Activated naive CD4-positive, alpha-beta T cell treated with anti-CD3 and anti-CD28 coated beads, Interleukin-2, amount 50 U/mL, for 24 hours (primary cell): ENCODE measurements around the gene SRPK2.

Experiments
- H3K27ac Mint-ChIP-seq: one replicate; pipeline ENCODE4 v1.8.0; 2021; ENCODE audit warnings: mild to moderate bottlenecking, mixed read lengths
- H3K27me3 Mint-ChIP-seq: one replicate; pipeline ENCODE4 v1.8.0; 2021; ENCODE audit warnings: mixed read lengths
- H3K36me3 Mint-ChIP-seq: one replicate; pipeline ENCODE4 v1.8.0; 2021; ENCODE audit warnings: mixed read lengths
- H3K4me1 Mint-ChIP-seq: one replicate; pipeline ENCODE4 v1.8.0; 2021; ENCODE audit warnings: mixed read lengths
- H3K4me3 Mint-ChIP-seq: one replicate; pipeline ENCODE4 v1.8.0; 2021; ENCODE audit warnings: mild to moderate bottlenecking, mixed read lengths
- H3K9me3 Mint-ChIP-seq: one replicate; pipeline ENCODE4 v1.8.0; 2021; ENCODE audit warnings: mixed read lengths

Gene SRPK2

GRCh38 chr7:105098863-105099515 is 289.7 kb downstream of the SRPK2 start:
- Mint-ChIP-seq H3K4me1 (peaks cover 48% of the 10 kb centered on the region), H3K4me3 (peak overlapping the region; percentile 31), H3K27ac (peak overlapping the region; percentile 82), H3K36me3 (peaks cover 17% of the 10 kb centered on the region), H3K27me3 (no peaks in the 10 kb centered on the region), H3K9me3 (no peaks in the 10 kb centered on the region)

- Mint-ChIP-seq H3K9me3 (no peaks in the 10 kb centered on the region), H3K27ac (peak overlapping the region; percentile 71), H3K36me3 (peaks cover 12% of the 10 kb centered on the region), H3K4me3 (no peak overlapping the region), H3K27me3 (no peaks in the 10 kb centered on the region), H3K4me1 (peaks cover 38% of the 10 kb centered on the region)
These were observed 291.1 kb downstream of the SRPK2 start for GRCh38 chr7:105097619-105098018.

GRCh38 chr7:105096306-105096705 is 292.4 kb downstream of the SRPK2 start:
- Mint-ChIP-seq H3K9me3 (no peaks in the 10 kb centered on the region), H3K4me1 (peaks cover 33% of the 10 kb centered on the region), H3K36me3 (peaks cover 12% of the 10 kb centered on the region), H3K27me3 (no peaks in the 10 kb centered on the region), H3K4me3 (no peak overlapping the region), H3K27ac (peak overlapping the region; percentile 35)

- Mint-ChIP-seq H3K36me3 (peaks cover 12% of the 10 kb centered on the region), H3K27me3 (no peaks in the 10 kb centered on the region), H3K9me3 (no peaks in the 10 kb centered on the region), H3K4me1 (peaks cover 22% of the 10 kb centered on the region), H3K4me3 (no peak overlapping the region), H3K27ac (peak overlapping the region; percentile 76)
These were observed 293.8 kb downstream of the SRPK2 start for GRCh38 chr7:105094966-105095365.

- H3K36me3 Mint-ChIP-seq: peaks cover 15% of the 10 kb centered on the region
- no peak overlapping the region for H3K4me3 Mint-ChIP-seq
- no peaks in the 10 kb centered on the region for H3K27me3 Mint-ChIP-seq
- peak overlapping the region; percentile 77 for H3K27ac Mint-ChIP-seq
- H3K9me3 Mint-ChIP-seq: no peaks in the 10 kb centered on the region
- H3K4me1 Mint-ChIP-seq: peaks cover 23% of the 10 kb centered on the region
These were observed 300.3 kb downstream of the SRPK2 start for GRCh38 chr7:105088456-105088855.

GRCh38 chr7:105087981-105088380 is 300.7 kb downstream of the SRPK2 start:
- peaks cover 17% of the 10 kb centered on the region for H3K36me3 Mint-ChIP-seq
- peak overlapping the region; percentile 77 for H3K27ac Mint-ChIP-seq
- H3K27me3 Mint-ChIP-seq: no peaks in the 10 kb centered on the region

GRCh38 chr7:105086850-105087249 is 301.9 kb downstream of the SRPK2 start:
- Mint-ChIP-seq H3K27me3 (no peaks in the 10 kb centered on the region), H3K9me3 (no peaks in the 10 kb centered on the region), H3K4me1 (peaks cover 35% of the 10 kb centered on the region), H3K36me3 (peaks cover 23% of the 10 kb centered on the region), H3K27ac (no peak overlapping the region), H3K4me3 (no peak overlapping the region)

More at GRCh38 chr7:105087981-105088380, 300.7 kb downstream of the SRPK2 start:
- H3K9me3 Mint-ChIP-seq: no peaks in the 10 kb centered on the region
- H3K4me1 Mint-ChIP-seq: peaks cover 25% of the 10 kb centered on the region
- no peak overlapping the region for H3K4me3 Mint-ChIP-seq

- Mint-ChIP-seq H3K4me1 (peaks cover 29% of the 10 kb centered on the region), H3K4me3 (no peak overlapping the region), H3K9me3 (no peaks in the 10 kb centered on the region), H3K27ac (no peak overlapping the region), H3K36me3 (peaks cover 24% of the 10 kb centered on the region), H3K27me3 (no peaks in the 10 kb centered on the region)
These were observed 304.1 kb downstream of the SRPK2 start for GRCh38 chr7:105084581-105084980.

GRCh38 chr7:105079348-105079747 is 309.4 kb downstream of the SRPK2 start:
- H3K9me3 Mint-ChIP-seq: no peaks in the 10 kb centered on the region
- no peak overlapping the region for H3K27ac Mint-ChIP-seq
- H3K4me3 Mint-ChIP-seq: no peak overlapping the region
- peaks cover 21% of the 10 kb centered on the region for H3K36me3 Mint-ChIP-seq
- peaks cover 31% of the 10 kb centered on the region for H3K4me1 Mint-ChIP-seq
- H3K27me3 Mint-ChIP-seq: no peaks in the 10 kb centered on the region

GRCh38 chr7:105073143-105073542 is 315.6 kb downstream of the SRPK2 start:
- H3K36me3 Mint-ChIP-seq: peaks cover 16% of the 10 kb centered on the region

GRCh38 chr7:105068886-105069285 is 319.8 kb downstream of the SRPK2 start:
- Mint-ChIP-seq H3K4me1 (peaks cover 21% of the 10 kb centered on the region), H3K27me3 (no peaks in the 10 kb centered on the region), H3K9me3 (no peaks in the 10 kb centered on the region), H3K27ac (no peak overlapping the region), H3K36me3 (peaks cover 14% of the 10 kb centered on the region), H3K4me3 (no peak overlapping the region)

More at GRCh38 chr7:105073143-105073542, 315.6 kb downstream of the SRPK2 start:
- Mint-ChIP-seq H3K27ac (no peak overlapping the region), H3K4me1 (peaks cover 28% of the 10 kb centered on the region), H3K9me3 (no peaks in the 10 kb centered on the region), H3K27me3 (no peaks in the 10 kb centered on the region), H3K4me3 (no peak overlapping the region)

- Mint-ChIP-seq H3K27ac (no peak overlapping the region), H3K9me3 (no peaks in the 10 kb centered on the region), H3K4me1 (peaks cover 33% of the 10 kb centered on the region), H3K4me3 (no peak overlapping the region), H3K36me3 (peaks cover 14% of the 10 kb centered on the region), H3K27me3 (no peaks in the 10 kb centered on the region)
These were observed 321.0 kb downstream of the SRPK2 start for GRCh38 chr7:105067691-105068090.
